ENCODE results near the gene SH3PXD2A.

- TF ChIP-seq, protein P1, sequence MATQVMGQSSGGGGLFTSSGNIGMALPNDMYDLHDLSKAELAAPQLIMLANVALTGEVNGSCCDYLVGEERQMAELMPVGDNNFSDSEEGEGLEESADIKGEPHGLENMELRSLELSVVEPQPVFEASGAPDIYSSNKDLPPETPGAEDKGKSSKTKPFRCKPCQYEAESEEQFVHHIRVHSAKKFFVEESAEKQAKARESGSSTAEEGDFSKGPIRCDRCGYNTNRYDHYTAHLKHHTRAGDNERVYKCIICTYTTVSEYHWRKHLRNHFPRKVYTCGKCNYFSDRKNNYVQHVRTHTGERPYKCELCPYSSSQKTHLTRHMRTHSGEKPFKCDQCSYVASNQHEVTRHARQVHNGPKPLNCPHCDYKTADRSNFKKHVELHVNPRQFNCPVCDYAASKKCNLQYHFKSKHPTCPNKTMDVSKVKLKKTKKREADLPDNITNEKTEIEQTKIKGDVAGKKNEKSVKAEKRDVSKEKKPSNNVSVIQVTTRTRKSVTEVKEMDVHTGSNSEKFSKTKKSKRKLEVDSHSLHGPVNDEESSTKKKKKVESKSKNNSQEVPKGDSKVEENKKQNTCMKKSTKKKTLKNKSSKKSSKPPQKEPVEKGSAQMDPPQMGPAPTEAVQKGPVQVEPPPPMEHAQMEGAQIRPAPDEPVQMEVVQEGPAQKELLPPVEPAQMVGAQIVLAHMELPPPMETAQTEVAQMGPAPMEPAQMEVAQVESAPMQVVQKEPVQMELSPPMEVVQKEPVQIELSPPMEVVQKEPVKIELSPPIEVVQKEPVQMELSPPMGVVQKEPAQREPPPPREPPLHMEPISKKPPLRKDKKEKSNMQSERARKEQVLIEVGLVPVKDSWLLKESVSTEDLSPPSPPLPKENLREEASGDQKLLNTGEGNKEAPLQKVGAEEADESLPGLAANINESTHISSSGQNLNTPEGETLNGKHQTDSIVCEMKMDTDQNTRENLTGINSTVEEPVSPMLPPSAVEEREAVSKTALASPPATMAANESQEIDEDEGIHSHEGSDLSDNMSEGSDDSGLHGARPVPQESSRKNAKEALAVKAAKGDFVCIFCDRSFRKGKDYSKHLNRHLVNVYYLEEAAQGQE (IDR thresholded peaks at IDR 0.05; ENCODE audit: unreplicated experiment), result no peak
- TF ChIP-seq CTCF (conservative IDR thresholded peaks at IDR 0.05; ENCODE audit: low read depth in 2 of 2), result no peak
- TF ChIP-seq EZH2phosphoT487 (IDR thresholded peaks at IDR 0.05; ENCODE audit: unreplicated experiment), result no peak
These were observed 97.1 kb downstream of the SH3PXD2A start for GRCh38 chr10:103758294-103758681.
